C4-2B (cell line): Measurements from ENCODE around the gene HPCAL4.

Source experiments
- ZFX ChIP-seq: fragments of 450-650 bp; IDR thresholded peaks from 2 replicates; pipeline ENCODE4 v1.6.1; 2017
- TF ChIP-seq, protein P1 (sequence below): fragments of 450-650 bp; conservative IDR thresholded peaks from 2 replicates; pipeline ENCODE4 v1.5.1; 2017; ENCODE audit warnings: mild to moderate bottlenecking

DNA sequence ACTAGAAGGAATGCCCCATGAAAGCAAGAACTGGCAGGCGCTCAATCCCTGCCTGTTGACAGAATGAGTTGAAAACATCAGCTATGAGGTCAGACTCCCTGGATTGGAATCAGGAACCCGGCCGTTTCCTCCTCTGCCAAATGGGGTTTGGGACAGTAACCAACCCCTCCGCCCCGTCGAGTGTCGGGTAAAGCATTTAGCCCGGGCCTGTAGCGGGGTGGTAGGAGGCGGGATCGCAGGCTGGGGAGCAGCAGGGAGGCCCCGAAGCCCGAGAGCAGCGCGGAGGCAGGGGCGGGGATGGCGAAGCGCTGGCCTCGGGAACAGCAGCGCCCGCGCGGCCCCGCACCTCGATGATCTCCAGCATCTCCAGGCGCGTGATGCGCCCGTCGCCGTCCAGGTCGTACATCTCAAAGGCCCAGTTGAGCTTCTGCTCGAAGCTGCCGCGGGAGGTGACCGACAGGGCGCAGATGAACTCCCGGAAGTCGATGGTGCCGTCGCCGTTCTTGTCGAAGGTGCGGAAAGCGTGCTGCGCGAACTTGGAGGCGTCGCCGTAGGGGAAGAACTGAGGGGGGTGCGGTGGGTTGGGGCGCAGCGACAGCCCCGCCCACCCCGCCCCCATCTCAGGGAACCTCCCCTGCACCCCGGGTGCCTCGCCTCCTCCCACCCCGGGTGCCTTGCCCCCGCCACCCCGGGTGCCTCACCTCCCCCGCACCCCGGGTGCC lies 7.5 kb downstream of the HPCAL4 start:
- TF ChIP-seq, protein P1, sequence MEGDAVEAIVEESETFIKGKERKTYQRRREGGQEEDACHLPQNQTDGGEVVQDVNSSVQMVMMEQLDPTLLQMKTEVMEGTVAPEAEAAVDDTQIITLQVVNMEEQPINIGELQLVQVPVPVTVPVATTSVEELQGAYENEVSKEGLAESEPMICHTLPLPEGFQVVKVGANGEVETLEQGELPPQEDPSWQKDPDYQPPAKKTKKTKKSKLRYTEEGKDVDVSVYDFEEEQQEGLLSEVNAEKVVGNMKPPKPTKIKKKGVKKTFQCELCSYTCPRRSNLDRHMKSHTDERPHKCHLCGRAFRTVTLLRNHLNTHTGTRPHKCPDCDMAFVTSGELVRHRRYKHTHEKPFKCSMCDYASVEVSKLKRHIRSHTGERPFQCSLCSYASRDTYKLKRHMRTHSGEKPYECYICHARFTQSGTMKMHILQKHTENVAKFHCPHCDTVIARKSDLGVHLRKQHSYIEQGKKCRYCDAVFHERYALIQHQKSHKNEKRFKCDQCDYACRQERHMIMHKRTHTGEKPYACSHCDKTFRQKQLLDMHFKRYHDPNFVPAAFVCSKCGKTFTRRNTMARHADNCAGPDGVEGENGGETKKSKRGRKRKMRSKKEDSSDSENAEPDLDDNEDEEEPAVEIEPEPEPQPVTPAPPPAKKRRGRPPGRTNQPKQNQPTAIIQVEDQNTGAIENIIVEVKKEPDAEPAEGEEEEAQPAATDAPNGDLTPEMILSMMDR: no peak
- no peak for TF ChIP-seq ZFX
